Endothelial cell of umbilical vein (primary cell): ENCODE measurements around the gene AAMDC. TPM values are rescaled to one million over a fixed set of nuclear protein-coding genes. Genes with fewer than 3 reads are reported as not detected.

Experiments
- BruUV-seq: library from RNA; stranded (reverse); fragments of 400-500 nt; replicated peaks from 2 replicates; lab custom pipeline; 2021; lab: Mats Ljungman, UMichigan
- CTCF ChIA-PET: fragments of 300-600, 350-600 bp; sonication (Branson Sonifier 250); formaldehyde crosslinking; loops from one replicate; lab custom pipeline; 2021; ENCODE audit warnings: antibody characterized with exemption, inconsistent platforms; lab: Charles Lee
- POLR2A ChIA-PET: fragments of 300-600, 350-600 bp; sonication (Branson Sonifier 250); formaldehyde crosslinking; loops from one replicate; lab custom pipeline; 2021; ENCODE audit warnings: antibody characterized with exemption, inconsistent platforms; lab: Charles Lee
- DNase-seq: peaks from one replicate; pipeline ENCODE4 v3.0.0-alpha.2; 2011; ENCODE audit warnings: low read depth, low spot score
- FAIRE-seq: peaks from 2 replicates; lab custom pipeline; 2011; peaks lifted over from hg19 to GRCh38; lab: Jason Lieb, UNC
- H2AFZ ChIP-seq: 2 replicates; pipeline ENCODE4 v1.6.0; 2012; ENCODE audit warnings: low read depth, low read length, control low read depth, inconsistent platforms
- H3K27ac ChIP-seq: 2 replicates; pipeline ENCODE4 v1.5.1; 2011; ENCODE audit warnings: low read depth, mild to moderate bottlenecking, control low read depth, low read length, moderate library complexity; ENCODE audit not compliant: insufficient read depth
- H3K27me3 ChIP-seq, 2 experiments: 2 replicates each; pipeline versions ENCODE4 v1.6.0 to v1.6.1; 2011; ENCODE audit warnings: low read length in 2 of 2, mixed read lengths in 1 of 2; ENCODE audit not compliant: control insufficient read depth in 2 of 2, insufficient read depth in 2 of 2
- H3K36me3 ChIP-seq, 2 experiments: 2 replicates in 1 of 2; 3 replicates in 1 of 2; pipeline ENCODE4 v1.5.1; 2011; ENCODE audit warnings: low read length in 2 of 2, mild to moderate bottlenecking in 1 of 2, moderate library complexity in 1 of 2; ENCODE audit not compliant: control insufficient read depth in 2 of 2, insufficient read depth in 2 of 2; ENCODE audit errors: extremely low read depth in 1 of 2
- H3K4me1 ChIP-seq: 3 replicates; pipeline ENCODE4 v1.5.1; 2011; ENCODE audit warnings: mild to moderate bottlenecking, low read length; ENCODE audit not compliant: control insufficient read depth, insufficient read depth; ENCODE audit errors: extremely low read depth
- H3K4me2 ChIP-seq: 2 replicates; pipeline ENCODE4 v1.6.1; 2011; ENCODE audit warnings: low read length, control low read depth, mixed read lengths; ENCODE audit not compliant: insufficient read depth
- H3K4me3 ChIP-seq, 3 experiments: fragments of 200-600 bp in 1 of 3; sonication (generic), shearing (Covaris generic) in 1 of 3; replicated peaks in 1 of 3; 2 replicates each; pipeline ENCODE4 v1.5.1; 2011 to 2016; ENCODE audit warnings: control low read depth in 3 of 3, low read length in 3 of 3, mild to moderate bottlenecking in 2 of 3, inconsistent platforms in 1 of 3, low read depth in 1 of 3, moderate library complexity in 1 of 3; ENCODE audit not compliant: insufficient read depth in 1 of 3
- H3K79me2 ChIP-seq: 2 replicates; pipeline ENCODE4 v1.6.0; 2012; ENCODE audit warnings: low read length, inconsistent platforms; ENCODE audit not compliant: control insufficient read depth, insufficient read depth
- H3K9ac ChIP-seq: replicated peaks from 2 replicates; pipeline ENCODE3; 2011; ENCODE audit warnings: low read length, control low read depth; ENCODE audit not compliant: insufficient read depth; ENCODE audit errors: extremely low read depth
- H3K9me1 ChIP-seq: replicated peaks from 3 replicates; pipeline ENCODE4 v1.6.0; 2011; ENCODE audit warnings: mild to moderate bottlenecking, low read length; ENCODE audit not compliant: control insufficient read depth, insufficient read depth; ENCODE audit errors: extremely low read depth
- H3K9me3 ChIP-seq: replicated peaks from 2 replicates; pipeline ENCODE4 v1.5.1; 2012; ENCODE audit warnings: low read length, inconsistent platforms; ENCODE audit not compliant: control insufficient read depth, insufficient read depth
- H4K20me1 ChIP-seq: replicated peaks from 2 replicates; pipeline ENCODE3; 2011; ENCODE audit warnings: mild to moderate bottlenecking, low read length; ENCODE audit not compliant: control insufficient read depth, insufficient read depth; ENCODE audit errors: extremely low read depth
- CTCF ChIP-seq, 2 donors: IDR thresholded peaks; 1 replicate in 1 of 2; 2 replicates in 1 of 2; pipeline ENCODE4 v1.5.1; 2011; ENCODE audit warnings: low read length in 2 of 2, mild to moderate bottlenecking in 2 of 2, moderate library complexity in 2 of 2, control low read depth in 1 of 2, inconsistent platforms in 1 of 2, low read depth in 1 of 2; ENCODE audit not compliant: insufficient read depth in 1 of 2; ENCODE audit errors: extremely low read depth in 1 of 2
- EZH2 ChIP-seq: IDR thresholded peaks from 2 replicates; pipeline ENCODE4 v1.6.1; 2012; ENCODE audit warnings: borderline replicate concordance, low read depth, mild to moderate bottlenecking, moderate library complexity, low read length, inconsistent platforms; ENCODE audit not compliant: severe bottlenecking
- FOS ChIP-seq: IDR thresholded peaks from 2 replicates; pipeline ENCODE4 v1.6.1; 2011; ENCODE audit warnings: mild to moderate bottlenecking, low read length, moderate library complexity, borderline replicate concordance; ENCODE audit not compliant: insufficient read depth
- GATA2 ChIP-seq: IDR thresholded peaks from 2 replicates; pipeline ENCODE4 v1.7.0; 2011; ENCODE audit warnings: low read depth, mild to moderate bottlenecking, moderate library complexity, mixed read lengths, low read length; ENCODE audit not compliant: insufficient read length, insufficient read depth
- JUN ChIP-seq: IDR thresholded peaks from 2 replicates; pipeline ENCODE4 v1.6.1; 2011; ENCODE audit warnings: borderline replicate concordance, low read depth; ENCODE audit not compliant: insufficient read length, insufficient read depth
- MAX ChIP-seq: IDR thresholded peaks from 2 replicates; pipeline ENCODE4 v1.6.1; 2011; ENCODE audit not compliant: insufficient read depth, insufficient read length
- MYC ChIP-seq: IDR thresholded peaks from one replicate; pipeline ENCODE4 v1.6.1; 2011; ENCODE audit warnings: mild to moderate bottlenecking, low read depth, low read length
- POLR2A ChIP-seq: IDR thresholded peaks from 2 replicates; pipeline ENCODE4 v1.6.1; 2012; ENCODE audit warnings: low read depth, mild to moderate bottlenecking, control low read depth, low read length
- POLR2AphosphoS5 ChIP-seq: IDR thresholded peaks from 2 replicates; pipeline ENCODE4 v1.6.1; 2012; ENCODE audit warnings: low read depth, mild to moderate bottlenecking, control low read depth, low read length, moderate library complexity; ENCODE audit not compliant: insufficient read depth
- dilution Hi-C: fragments of 300-500 bp; cut with MboI; formaldehyde crosslinking; loops from one replicate; pipeline ENCODE4 v1.15.0; 2019; ENCODE audit warnings: low sequenced_read_pairs; ENCODE audit not compliant: extremely low pct_ligation_motif_present
- intact Hi-C: fragments of 100-400 bp; cut with micrococcal nuclease; formaldehyde crosslinking; loops from one replicate; pipeline ENCODE4 v1.10.0; 2022
- polyA plus RNA-seq, 4 experiments: library from polyadenylated mRNA; depleted of rRNA in 3 of 4; stranded (reverse) in 3 of 4; unstranded in 1 of 4; fragments of >200 nt; gene quantifications; 2 replicates each; pipeline versions ENCODE4 v1.2.1 to v1.2.3, GENCODE V29; 2011 to 2012; ENCODE audit warnings: missing spikeins in 1 of 4
- total RNA-seq: library from RNA; stranded (reverse); gene quantifications from 2 replicates; pipeline ENCODE4 v1.2.3, GENCODE V29; 2021

The AAMDC gene
- total and polyA plus RNA-seq, 2 donors (not counting 3 experiments of a cell fraction or from before 2014, with no cell fraction given): 48.1 to 51.0 TPM

- CTCF ChIA-PET: interaction anchor here (1.4 kb wide), 1 partner anchor 9 kb away, joined by 4 read pairs; no protein-coding TSS in a partner anchor
- no peak for DNase-seq
- no peak overlapping the region for H3K4me3 ChIP-seq
- H3K27me3 ChIP-seq: no peaks in the 10 kb centered on the region
- H3K9me3 ChIP-seq: no peaks in the 10 kb centered on the region
- TF ChIP-seq MYC: no peak
- no peak for TF ChIP-seq GATA2
- TF ChIP-seq MAX: no peak
- TF ChIP-seq FOS: no peak
- TF ChIP-seq EZH2: no peak
- TF ChIP-seq CTCF (IDR thresholded peaks at IDR 0.05; ENCODE audit: extremely low read depth in 1 of 2, insufficient read depth in 1 of 2, low read depth in 1 of 2, low read length in 2 of 2): no peak
- TF ChIP-seq POLR2A: no peak
- no peak for TF ChIP-seq POLR2AphosphoS5
- TF ChIP-seq JUN: no peak
- peaks cover 16% of the 10 kb centered on the region for H4K20me1 ChIP-seq
- intact Hi-C loops (no loop called here), dilution Hi-C loops (no loop called here)
- H3K4me1 ChIP-seq: no peaks in the 10 kb centered on the region
- no TSS peak for BruUV-seq
- peaks cover 82% of the 10 kb centered on the region for H3K79me2 ChIP-seq
- no peak overlapping the region for H3K9ac ChIP-seq
- no peaks in the 10 kb centered on the region for H3K36me3 ChIP-seq
- no peak overlapping the region for H2AFZ ChIP-seq
- no peaks in the 10 kb centered on the region for H3K9me1 ChIP-seq
- no peak overlapping the region for H3K27ac ChIP-seq
- no peak for FAIRE-seq
- H3K4me2 ChIP-seq: no peak overlapping the region
- POLR2A ChIA-PET: no interaction called here
These were observed 31.7 kb upstream of the AAMDC start for GRCh38 chr11:77789061-77789730.
